Activated T-cell treated with anti-CD3 and anti-CD28 coated beads, Interleukin-2, amount 50 U/mL, for 4 hours (primary cell): Measurements from ENCODE around the gene EFNA5. TPM values are rescaled to one million over a fixed set of nuclear protein-coding genes. Genes with fewer than 3 reads are reported as not detected.

Source experiments
- ATAC-seq, 2 donors: fragments of 200-7000 bp; cut with Tn5 transposase; one replicate each; pipeline ENCODE4 v1.10.0; 2021
- DNase-seq: peaks from one replicate; pipeline ENCODE4 v3.0.0-alpha.2; 2020
- H3K27me3 Mint-ChIP-seq: one replicate; pipeline ENCODE4 v1.8.0; 2021; ENCODE audit warnings: low read depth, mixed read lengths
- H3K36me3 Mint-ChIP-seq: one replicate; pipeline ENCODE4 v1.8.0; 2022; ENCODE audit warnings: mixed read lengths; ENCODE audit not compliant: insufficient read depth
- H3K4me1 Mint-ChIP-seq: one replicate; pipeline ENCODE4 v1.8.0; 2021; ENCODE audit warnings: low read depth, mixed read lengths
- H3K4me3 Mint-ChIP-seq: one replicate; pipeline ENCODE4 v1.8.0; 2021; ENCODE audit warnings: mild to moderate bottlenecking, moderate library complexity, mixed read lengths
- H3K9me3 Mint-ChIP-seq: one replicate; pipeline ENCODE4 v1.8.0; 2021; ENCODE audit warnings: mixed read lengths
- total RNA-seq, 3 donors: library from RNA; stranded (reverse); gene quantifications; one replicate each; pipeline ENCODE4 v1.2.1, GENCODE V29; 2021

EFNA5 gene
- under 1 TPM in 2 of 3 donors, not detected in 1; 0.13 to 0.24 TPM for total RNA-seq

GRCh38 chr5:107670932-107671741 is at the start of gene EFNA5:
Gene EFNA5, minus strand, starts transcription at chr5:107670937.
- peak within 1 kb of the TSS; percentile 69 for H3K4me3 Mint-ChIP-seq
- no peaks in the 10 kb centered on the region for H3K9me3 Mint-ChIP-seq
- H3K36me3 Mint-ChIP-seq: no peaks in the 10 kb centered on the region
- DNase-seq (no peak), ATAC-seq (peak; percentile 63 to 67)
- H3K4me1 Mint-ChIP-seq: peaks cover 29% of the 10 kb centered on the region
- H3K27me3 Mint-ChIP-seq: peaks cover 68% of the 10 kb centered on the region

DNA sequence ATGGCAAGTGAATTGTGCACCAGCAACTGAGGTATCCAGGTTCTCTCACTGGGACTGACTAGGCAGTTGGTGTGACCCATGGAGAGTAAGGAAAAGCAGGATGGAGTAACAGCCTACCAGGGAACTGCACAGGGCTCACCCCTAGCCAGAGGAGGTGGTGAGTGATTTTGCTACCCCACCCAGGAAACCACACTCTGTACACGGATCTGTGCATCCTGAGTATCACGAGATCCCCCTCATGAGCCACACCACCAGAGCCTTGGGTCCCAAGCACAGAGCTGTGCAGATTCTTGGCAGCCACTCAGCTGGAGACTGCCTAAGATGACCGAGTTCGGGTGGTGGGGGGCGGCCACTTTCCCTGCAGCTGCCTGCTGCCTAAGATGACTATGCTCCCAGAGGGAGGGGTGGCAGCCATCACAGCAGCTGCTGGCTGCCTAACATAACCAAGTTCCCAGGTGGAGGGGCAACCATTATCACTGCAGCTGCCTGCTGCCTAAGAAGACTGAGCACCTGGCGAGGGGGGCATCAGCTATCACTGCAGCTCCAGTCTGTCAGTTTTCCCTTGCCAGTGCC is 48.4 kb upstream of the EFNA5 start:
- H3K4me1 Mint-ChIP-seq: no peaks in the 10 kb centered on the region
- H3K9me3 Mint-ChIP-seq: peaks cover 29% of the 10 kb centered on the region
- H3K27me3 Mint-ChIP-seq: no peaks in the 10 kb centered on the region
- H3K4me3 Mint-ChIP-seq: no peak overlapping the region
- DNase-seq: no peak
- ATAC-seq: no peak
- H3K36me3 Mint-ChIP-seq: no peaks in the 10 kb centered on the region

- no peaks in the 10 kb centered on the region for H3K4me1 Mint-ChIP-seq
- no peak for DNase-seq
- H3K4me3 Mint-ChIP-seq: no peak overlapping the region
- H3K36me3 Mint-ChIP-seq: no peaks in the 10 kb centered on the region
- H3K27me3 Mint-ChIP-seq: no peaks in the 10 kb centered on the region
- ATAC-seq: no peak
- H3K9me3 Mint-ChIP-seq: peaks cover 29% of the 10 kb centered on the region
Measured at GRCh38 chr5:107717816-107718215, 47.1 kb upstream of the EFNA5 start.

GRCh38 chr5:107713228-107713627 is 42.5 kb upstream of the EFNA5 start:
- H3K4me1 Mint-ChIP-seq: no peaks in the 10 kb centered on the region

GRCh38 chr5:107712359-107712870 is 41.7 kb upstream of the EFNA5 start:
- Mint-ChIP-seq H3K9me3 (peaks cover 10% of the 10 kb centered on the region), H3K4me3 (no peak overlapping the region), H3K4me1 (no peaks in the 10 kb centered on the region), H3K27me3 (no peaks in the 10 kb centered on the region), H3K36me3 (no peaks in the 10 kb centered on the region)
- no peak for DNase-seq
- ATAC-seq: no peak

More at GRCh38 chr5:107713228-107713627, 42.5 kb upstream of the EFNA5 start:
- Mint-ChIP-seq H3K36me3 (no peaks in the 10 kb centered on the region), H3K27me3 (no peaks in the 10 kb centered on the region), H3K9me3 (peaks cover 6% of the 10 kb centered on the region), H3K4me3 (no peak overlapping the region)
- DNase-seq (no peak), ATAC-seq (no peak)

DNA sequence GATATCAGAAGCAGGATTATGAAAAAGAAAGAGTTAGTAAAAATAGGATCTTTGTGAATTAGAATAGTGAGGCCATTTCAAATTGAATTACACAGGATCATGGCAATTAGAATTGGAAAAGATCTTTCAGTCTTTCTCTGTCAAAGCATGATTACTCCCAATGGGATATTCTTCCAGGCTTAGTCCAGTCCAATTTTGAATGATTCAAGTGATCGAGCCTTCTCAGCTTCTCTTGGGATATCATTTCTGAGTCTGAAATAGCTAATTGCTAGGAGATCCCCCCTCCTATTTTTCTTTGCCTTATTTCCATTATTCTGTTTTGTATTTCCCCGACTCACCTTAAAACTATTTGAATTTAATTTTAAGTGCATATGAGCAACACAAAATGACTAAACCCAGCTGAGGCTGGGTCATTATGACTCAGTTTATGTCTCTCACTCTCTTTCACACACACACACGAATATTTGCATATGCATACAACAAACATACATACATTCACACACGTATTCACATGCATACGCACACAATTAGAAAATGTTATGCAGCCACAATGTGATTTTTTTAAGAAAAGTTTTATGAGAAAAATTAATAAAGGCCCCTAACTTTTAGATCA is 34.8 kb upstream of the EFNA5 start:
- ATAC-seq (no peak), DNase-seq (no peak)
- no peaks in the 10 kb centered on the region for H3K4me1 Mint-ChIP-seq
- peaks cover 4% of the 10 kb centered on the region for H3K9me3 Mint-ChIP-seq
- peaks cover 5% of the 10 kb centered on the region for H3K27me3 Mint-ChIP-seq
- H3K36me3 Mint-ChIP-seq: no peaks in the 10 kb centered on the region
- H3K4me3 Mint-ChIP-seq: no peak overlapping the region

DNA sequence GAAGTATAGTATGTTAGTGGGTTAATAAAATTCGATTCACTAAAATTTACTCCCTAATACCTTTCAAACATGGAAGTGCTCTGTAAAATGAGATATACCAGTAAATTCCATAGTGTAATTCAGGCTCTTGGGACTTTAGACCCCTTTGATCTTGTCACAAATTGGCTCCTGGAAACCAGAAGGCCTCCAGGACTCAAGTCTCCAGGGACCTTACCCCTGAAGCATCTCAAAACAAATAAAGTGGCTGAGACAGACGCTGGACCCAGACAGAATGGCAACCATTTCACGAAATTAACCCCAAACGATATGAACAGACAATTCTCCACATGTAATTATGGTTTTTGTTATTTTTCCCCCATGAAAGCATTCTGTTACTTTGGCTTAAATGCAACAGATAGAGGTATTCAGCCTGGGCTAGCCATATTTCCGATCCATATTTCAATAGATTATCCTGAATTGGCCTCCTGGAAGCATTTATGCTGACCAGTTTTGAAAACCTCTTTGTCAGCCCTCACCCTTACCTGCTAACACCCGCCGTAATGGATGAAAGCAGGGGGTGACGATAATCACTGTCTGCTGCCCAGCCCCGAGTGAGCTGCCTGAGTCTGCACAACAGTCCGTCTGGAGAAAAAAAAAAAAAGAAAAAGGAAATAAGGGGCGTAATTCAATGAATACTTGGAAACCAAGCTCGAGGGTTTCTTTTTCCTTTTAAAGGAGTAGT is 34.1 kb upstream of the EFNA5 start:
- DNase-seq (no peak), ATAC-seq (no peak)
- H3K4me3 Mint-ChIP-seq: no peak overlapping the region
- no peaks in the 10 kb centered on the region for H3K4me1 Mint-ChIP-seq
- H3K27me3 Mint-ChIP-seq: peaks cover 5% of the 10 kb centered on the region
- H3K9me3 Mint-ChIP-seq: peaks cover 4% of the 10 kb centered on the region
- H3K36me3 Mint-ChIP-seq: no peaks in the 10 kb centered on the region

DNA sequence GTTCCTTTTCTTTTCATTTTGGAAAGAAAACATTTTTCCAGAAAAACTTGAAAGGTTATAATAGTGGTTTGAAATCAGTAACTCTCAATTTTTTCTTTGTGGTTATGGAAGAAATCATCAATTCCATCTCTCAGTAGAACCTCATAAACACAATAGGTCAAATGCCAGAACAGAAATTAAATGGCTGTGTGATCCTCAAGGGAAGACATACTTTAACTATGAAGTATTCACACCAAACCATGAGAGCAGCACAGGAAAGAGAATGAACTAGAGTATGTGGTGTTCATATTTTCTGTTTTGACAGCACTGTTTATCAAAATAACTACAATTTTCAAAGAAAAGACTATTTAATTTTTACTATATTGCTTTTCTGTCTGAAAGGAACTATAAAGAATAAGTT is 29.7 kb upstream of the EFNA5 start:
- Mint-ChIP-seq H3K36me3 (no peaks in the 10 kb centered on the region), H3K4me3 (no peak overlapping the region), H3K4me1 (no peaks in the 10 kb centered on the region), H3K27me3 (peaks cover 5% of the 10 kb centered on the region), H3K9me3 (no peaks in the 10 kb centered on the region)
- ATAC-seq (no peak), DNase-seq (no peak)

- no peaks in the 10 kb centered on the region for H3K9me3 Mint-ChIP-seq
- no peaks in the 10 kb centered on the region for H3K4me1 Mint-ChIP-seq
- H3K36me3 Mint-ChIP-seq: no peaks in the 10 kb centered on the region
- H3K4me3 Mint-ChIP-seq: no peak overlapping the region
- peaks cover 3% of the 10 kb centered on the region for H3K27me3 Mint-ChIP-seq
- no peak for DNase-seq
- no peak for ATAC-seq
Measured at GRCh38 chr5:107699425-107699824, 28.7 kb upstream of the EFNA5 start.

DNA sequence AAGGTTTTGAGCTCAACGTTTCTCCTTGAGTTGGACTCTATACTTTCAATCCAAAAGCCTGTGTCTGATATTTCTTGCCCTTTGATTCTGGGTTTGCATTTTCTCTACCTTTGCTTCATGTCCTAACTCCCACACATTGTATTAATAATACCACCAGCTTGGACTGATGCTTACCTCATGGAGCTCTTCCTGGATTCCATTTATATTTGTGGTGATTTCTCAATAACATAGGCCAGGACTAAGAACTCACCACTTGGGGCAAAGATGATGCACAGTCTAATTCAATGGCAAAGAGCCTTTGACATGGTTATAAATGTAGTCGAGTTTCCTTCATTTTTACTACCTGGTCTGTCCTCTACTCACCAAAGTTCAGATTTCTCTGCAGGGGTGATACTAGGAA is 27.5 kb upstream of the EFNA5 start:
- no peak overlapping the region for H3K4me3 Mint-ChIP-seq
- ATAC-seq (no peak), DNase-seq (no peak)
- H3K4me1 Mint-ChIP-seq: no peaks in the 10 kb centered on the region
- no peaks in the 10 kb centered on the region for H3K36me3 Mint-ChIP-seq
- H3K9me3 Mint-ChIP-seq: no peaks in the 10 kb centered on the region
- H3K27me3 Mint-ChIP-seq: peaks cover 3% of the 10 kb centered on the region

GRCh38 chr5:107696498-107696897 is 25.8 kb upstream of the EFNA5 start:
- Mint-ChIP-seq H3K9me3 (no peaks in the 10 kb centered on the region), H3K36me3 (no peaks in the 10 kb centered on the region), H3K4me1 (no peaks in the 10 kb centered on the region), H3K4me3 (no peak overlapping the region), H3K27me3 (no peaks in the 10 kb centered on the region)
- ATAC-seq (no peak), DNase-seq (no peak)

DNA sequence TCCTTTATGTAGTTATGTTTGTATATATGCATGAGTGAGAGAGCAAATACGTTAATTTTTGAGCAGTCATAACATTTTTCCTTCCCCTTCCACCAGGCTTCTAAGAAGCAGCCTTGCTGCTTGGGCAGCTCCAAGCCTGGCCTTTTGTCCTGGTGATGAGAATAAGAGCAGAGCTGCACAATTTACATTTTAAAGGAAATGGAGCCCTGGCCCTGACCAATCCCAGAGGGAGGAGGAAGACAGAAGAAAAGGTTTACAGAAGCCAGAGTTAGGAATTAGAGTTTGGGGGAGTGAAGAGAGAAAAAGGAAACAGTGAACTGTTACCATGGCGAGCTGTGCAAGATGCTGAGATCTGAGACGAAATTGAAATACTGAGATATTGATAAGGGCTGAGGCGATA is 25.3 kb upstream of the EFNA5 start:
- Mint-ChIP-seq H3K4me1 (no peaks in the 10 kb centered on the region), H3K27me3 (no peaks in the 10 kb centered on the region), H3K4me3 (no peak overlapping the region), H3K9me3 (no peaks in the 10 kb centered on the region), H3K36me3 (no peaks in the 10 kb centered on the region)
- ATAC-seq (no peak), DNase-seq (no peak)

GRCh38 chr5:107687937-107688336 is 17.2 kb upstream of the EFNA5 start:
- Mint-ChIP-seq H3K36me3 (no peaks in the 10 kb centered on the region), H3K27me3 (peaks cover 10% of the 10 kb centered on the region), H3K4me3 (no peak overlapping the region), H3K9me3 (no peaks in the 10 kb centered on the region), H3K4me1 (no peaks in the 10 kb centered on the region)
- no peak for ATAC-seq
- no peak for DNase-seq

- H3K4me1 Mint-ChIP-seq: no peaks in the 10 kb centered on the region
- no peaks in the 10 kb centered on the region for H3K9me3 Mint-ChIP-seq
- no peak overlapping the region for H3K4me3 Mint-ChIP-seq
- no peaks in the 10 kb centered on the region for H3K36me3 Mint-ChIP-seq
- ATAC-seq (no peak), DNase-seq (no peak)
- H3K27me3 Mint-ChIP-seq: peaks cover 10% of the 10 kb centered on the region
Measured at GRCh38 chr5:107687404-107687803, 16.7 kb upstream of the EFNA5 start.
